GM23338 (cell line): ENCODE results near the gene ULK2. TPM values are rescaled to one million over a fixed set of nuclear protein-coding genes. Genes with fewer than 3 reads are reported as not detected.

Experiments
- ATAC-seq: fragments of 200-7000 bp; cut with Tn5 transposase; 3 replicates; pipeline ENCODE4 v1.9.1; 2020
- DNase-seq: peaks from one replicate; pipeline ENCODE4 v3.0.0-alpha.2; 2015; ENCODE audit warnings: low spot score
- H2AFZ ChIP-seq: fragments of 200-600 bp; sonication (generic); 2 replicates; pipeline ENCODE4 v1.8.0; 2016; ENCODE audit warnings: antibody characterized with exemption, mild to moderate bottlenecking, moderate library complexity
- H3F3A ChIP-seq: fragments of 200-600 bp; sonication (generic); replicated peaks from 2 replicates; pipeline ENCODE4 v1.8.0; 2017; ENCODE audit warnings: antibody characterized with exemption, mixed run types, low read depth
- H3K27ac ChIP-seq: fragments of 200-600 bp; sonication (generic); 2 replicates; pipeline ENCODE4 v1.6.1; 2016; ENCODE audit warnings: low read depth
- H3K27me3 ChIP-seq: fragments of 200-600 bp; sonication (generic); 2 replicates; pipeline ENCODE4 v1.8.0; 2016; ENCODE audit warnings: mild to moderate bottlenecking, mixed run types, moderate library complexity; ENCODE audit not compliant: insufficient read depth
- H3K36me3 ChIP-seq: fragments of 200-600 bp; sonication (generic); 2 replicates; pipeline ENCODE4 v1.8.0; 2016; ENCODE audit warnings: mild to moderate bottlenecking; ENCODE audit not compliant: insufficient read depth
- H3K4me1 ChIP-seq: fragments of 200-600 bp; sonication (generic); 2 replicates; pipeline ENCODE4 v1.8.0; 2016; ENCODE audit warnings: mild to moderate bottlenecking, moderate library complexity; ENCODE audit not compliant: insufficient read depth
- H3K4me2 ChIP-seq: fragments of 200-600 bp; sonication (generic); 2 replicates; pipeline ENCODE4 v1.7.1; 2017; ENCODE audit warnings: mixed run types
- H3K4me3 ChIP-seq: fragments of 200-600 bp; sonication (generic); 2 replicates; pipeline ENCODE4 v1.6.1; 2016; ENCODE audit warnings: mixed run types
- H3K79me2 ChIP-seq: fragments of 200-600 bp; sonication (generic); replicated peaks from 2 replicates; pipeline ENCODE4 v1.8.0; 2017; ENCODE audit warnings: mild to moderate bottlenecking; ENCODE audit not compliant: insufficient read depth
- H3K9me2 ChIP-seq: fragments of 200-600 bp; sonication (generic); 2 replicates; pipeline ENCODE4 v1.8.0; 2017; ENCODE audit not compliant: insufficient read depth
- H4K20me1 ChIP-seq: fragments of 200-600 bp; sonication (generic); replicated peaks from 2 replicates; pipeline ENCODE4 v1.8.0; 2017; ENCODE audit warnings: mild to moderate bottlenecking; ENCODE audit not compliant: insufficient read depth
- H3K27ac Mint-ChIP-seq: 2 replicates; pipeline ENCODE4 v1.8.0; 2020; ENCODE audit warnings: inconsistent platforms, mild to moderate bottlenecking, moderate library complexity, mixed read lengths
- H3K27me3 Mint-ChIP-seq: 3 replicates; pipeline ENCODE4 v1.8.0; 2022; ENCODE audit warnings: low read depth, mild to moderate bottlenecking, moderate library complexity, mixed read lengths, inconsistent platforms; ENCODE audit not compliant: insufficient read depth, poor library complexity
- H3K36me3 Mint-ChIP-seq: 3 replicates; pipeline ENCODE4 v1.8.0; 2021; ENCODE audit warnings: low read depth, mild to moderate bottlenecking, inconsistent platforms, moderate library complexity, mixed read lengths
- H3K4me1 Mint-ChIP-seq: 3 replicates; pipeline ENCODE4 v1.8.0; 2020; ENCODE audit warnings: mild to moderate bottlenecking, inconsistent platforms, mixed read lengths
- H3K4me3 Mint-ChIP-seq: 3 replicates; pipeline ENCODE4 v1.8.0; 2021; ENCODE audit warnings: moderate library complexity, mild to moderate bottlenecking, inconsistent platforms, mixed read lengths
- H3K9me3 Mint-ChIP-seq: 3 replicates; pipeline ENCODE4 v1.8.0; 2020; ENCODE audit warnings: moderate library complexity, mild to moderate bottlenecking, inconsistent platforms, mixed read lengths
- EZH2phosphoT487 ChIP-seq: fragments of 200-600 bp; sonication (generic); IDR thresholded peaks from one replicate; pipeline ENCODE4 v1.8.1; 2018; ENCODE audit warnings: antibody characterized with exemption; ENCODE audit not compliant: unreplicated experiment
- JUNB ChIP-seq: IDR thresholded peaks from one replicate; pipeline ENCODE4 v1.6.1; 2016; ENCODE audit warnings: antibody characterized with exemption; ENCODE audit not compliant: unreplicated experiment
- NANOG ChIP-seq: IDR thresholded peaks from 2 replicates; pipeline ENCODE4 v1.6.1; 2016; ENCODE audit warnings: antibody characterized with exemption, borderline replicate concordance
- STAT1 ChIP-seq: IDR thresholded peaks from one replicate; pipeline ENCODE4 v1.6.1; 2016; ENCODE audit warnings: antibody characterized with exemption; ENCODE audit not compliant: unreplicated experiment
- ZNF114 ChIP-seq: fragments of 250-450 bp; sonication (Bioruptor Pico); IDR thresholded peaks from 2 replicates; pipeline ENCODE4 v1.5.0; 2020; ENCODE audit warnings: mild to moderate bottlenecking, moderate library complexity
- polyA plus RNA-seq: library from polyadenylated mRNA; unstranded; fragments of >200 nt; fragmentation: Nextera tagmentation; extraction: Ambion mirVana; gene quantifications from 2 replicates; pipeline ENCODE4 v1.2.1, GENCODE V29; 2016
- total RNA-seq: library from RNA; depleted of rRNA; stranded (reverse); fragments of >200 nt; shearing (Covaris generic); gene quantifications from 2 replicates; pipeline ENCODE4 v1.2.3, GENCODE V29; 2014
- TF ChIP-seq, protein P1 (sequence below), 2 experiments: fragments of 200-600 bp in 1 of 2; sonication (generic) in 1 of 2; conservative IDR thresholded peaks; 2 replicates each; pipeline versions ENCODE4 v1.5.1 to v1.6.1; 2016 to 2017; ENCODE audit warnings: antibody characterized with exemption in 2 of 2, low read depth in 2 of 2, mild to moderate bottlenecking in 2 of 2, moderate library complexity in 1 of 2
- TF ChIP-seq, protein P2 (sequence below): IDR thresholded peaks from one replicate; pipeline ENCODE4 v1.6.1; 2018; ENCODE audit warnings: antibody characterized with exemption; ENCODE audit not compliant: unreplicated experiment
- TF ChIP-seq, protein P3 (sequence below): IDR thresholded peaks from 2 replicates; pipeline ENCODE4 v1.6.1; 2016; ENCODE audit warnings: antibody characterized with exemption
- TF ChIP-seq, protein P4 (sequence below): fragments of 250-450 bp; sonication (Bioruptor Pico); IDR thresholded peaks from 2 replicates; pipeline ENCODE4 v1.5.0; 2020; ENCODE audit warnings: mild to moderate bottlenecking, moderate library complexity

Gene ULK2
- total and polyA plus RNA-seq, 2 experiments from 2014 or later: 1.6 to 3.0 TPM

- no peaks in the 10 kb centered on the region for H3K27me3 ChIP-seq
- no peak overlapping the region for H3K27ac ChIP-seq
- H3K79me2 ChIP-seq: no peaks in the 10 kb centered on the region
- Mint-ChIP-seq H3K9me3 (no peaks in the 10 kb centered on the region), H3K27me3 (peaks cover 9% of the 10 kb centered on the region), H3K4me3 (no peak overlapping the region), H3K36me3 (no peaks in the 10 kb centered on the region), H3K27ac (no peak overlapping the region), H3K4me1 (no peaks in the 10 kb centered on the region; the same call in 2 of the 3 replicates)
- H3K36me3 ChIP-seq: no peaks in the 10 kb centered on the region
- no peaks in the 10 kb centered on the region for H3F3A ChIP-seq
- no peak for TF ChIP-seq JUNB
- TF ChIP-seq, protein P1, sequence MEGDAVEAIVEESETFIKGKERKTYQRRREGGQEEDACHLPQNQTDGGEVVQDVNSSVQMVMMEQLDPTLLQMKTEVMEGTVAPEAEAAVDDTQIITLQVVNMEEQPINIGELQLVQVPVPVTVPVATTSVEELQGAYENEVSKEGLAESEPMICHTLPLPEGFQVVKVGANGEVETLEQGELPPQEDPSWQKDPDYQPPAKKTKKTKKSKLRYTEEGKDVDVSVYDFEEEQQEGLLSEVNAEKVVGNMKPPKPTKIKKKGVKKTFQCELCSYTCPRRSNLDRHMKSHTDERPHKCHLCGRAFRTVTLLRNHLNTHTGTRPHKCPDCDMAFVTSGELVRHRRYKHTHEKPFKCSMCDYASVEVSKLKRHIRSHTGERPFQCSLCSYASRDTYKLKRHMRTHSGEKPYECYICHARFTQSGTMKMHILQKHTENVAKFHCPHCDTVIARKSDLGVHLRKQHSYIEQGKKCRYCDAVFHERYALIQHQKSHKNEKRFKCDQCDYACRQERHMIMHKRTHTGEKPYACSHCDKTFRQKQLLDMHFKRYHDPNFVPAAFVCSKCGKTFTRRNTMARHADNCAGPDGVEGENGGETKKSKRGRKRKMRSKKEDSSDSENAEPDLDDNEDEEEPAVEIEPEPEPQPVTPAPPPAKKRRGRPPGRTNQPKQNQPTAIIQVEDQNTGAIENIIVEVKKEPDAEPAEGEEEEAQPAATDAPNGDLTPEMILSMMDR (conservative IDR thresholded peaks at IDR 0.05; ENCODE audit: low read depth in 2 of 2): no peak
- TF ChIP-seq, protein P2, sequence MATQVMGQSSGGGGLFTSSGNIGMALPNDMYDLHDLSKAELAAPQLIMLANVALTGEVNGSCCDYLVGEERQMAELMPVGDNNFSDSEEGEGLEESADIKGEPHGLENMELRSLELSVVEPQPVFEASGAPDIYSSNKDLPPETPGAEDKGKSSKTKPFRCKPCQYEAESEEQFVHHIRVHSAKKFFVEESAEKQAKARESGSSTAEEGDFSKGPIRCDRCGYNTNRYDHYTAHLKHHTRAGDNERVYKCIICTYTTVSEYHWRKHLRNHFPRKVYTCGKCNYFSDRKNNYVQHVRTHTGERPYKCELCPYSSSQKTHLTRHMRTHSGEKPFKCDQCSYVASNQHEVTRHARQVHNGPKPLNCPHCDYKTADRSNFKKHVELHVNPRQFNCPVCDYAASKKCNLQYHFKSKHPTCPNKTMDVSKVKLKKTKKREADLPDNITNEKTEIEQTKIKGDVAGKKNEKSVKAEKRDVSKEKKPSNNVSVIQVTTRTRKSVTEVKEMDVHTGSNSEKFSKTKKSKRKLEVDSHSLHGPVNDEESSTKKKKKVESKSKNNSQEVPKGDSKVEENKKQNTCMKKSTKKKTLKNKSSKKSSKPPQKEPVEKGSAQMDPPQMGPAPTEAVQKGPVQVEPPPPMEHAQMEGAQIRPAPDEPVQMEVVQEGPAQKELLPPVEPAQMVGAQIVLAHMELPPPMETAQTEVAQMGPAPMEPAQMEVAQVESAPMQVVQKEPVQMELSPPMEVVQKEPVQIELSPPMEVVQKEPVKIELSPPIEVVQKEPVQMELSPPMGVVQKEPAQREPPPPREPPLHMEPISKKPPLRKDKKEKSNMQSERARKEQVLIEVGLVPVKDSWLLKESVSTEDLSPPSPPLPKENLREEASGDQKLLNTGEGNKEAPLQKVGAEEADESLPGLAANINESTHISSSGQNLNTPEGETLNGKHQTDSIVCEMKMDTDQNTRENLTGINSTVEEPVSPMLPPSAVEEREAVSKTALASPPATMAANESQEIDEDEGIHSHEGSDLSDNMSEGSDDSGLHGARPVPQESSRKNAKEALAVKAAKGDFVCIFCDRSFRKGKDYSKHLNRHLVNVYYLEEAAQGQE: no peak
- no peak for TF ChIP-seq STAT1
- TF ChIP-seq EZH2phosphoT487: no peak
- TF ChIP-seq, protein P3, sequence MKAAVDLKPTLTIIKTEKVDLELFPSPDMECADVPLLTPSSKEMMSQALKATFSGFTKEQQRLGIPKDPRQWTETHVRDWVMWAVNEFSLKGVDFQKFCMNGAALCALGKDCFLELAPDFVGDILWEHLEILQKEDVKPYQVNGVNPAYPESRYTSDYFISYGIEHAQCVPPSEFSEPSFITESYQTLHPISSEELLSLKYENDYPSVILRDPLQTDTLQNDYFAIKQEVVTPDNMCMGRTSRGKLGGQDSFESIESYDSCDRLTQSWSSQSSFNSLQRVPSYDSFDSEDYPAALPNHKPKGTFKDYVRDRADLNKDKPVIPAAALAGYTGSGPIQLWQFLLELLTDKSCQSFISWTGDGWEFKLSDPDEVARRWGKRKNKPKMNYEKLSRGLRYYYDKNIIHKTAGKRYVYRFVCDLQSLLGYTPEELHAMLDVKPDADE: no peak
- TF ChIP-seq ZNF114 (CRISPR knock-in tag): no peak
- DNase-seq (no peak), ATAC-seq (no peak)
- H3K4me1 ChIP-seq: no peaks in the 10 kb centered on the region
- no peak overlapping the region for H3K4me2 ChIP-seq
- no peak overlapping the region for H3K4me3 ChIP-seq
- H2AFZ ChIP-seq: no peak overlapping the region
- H4K20me1 ChIP-seq: no peaks in the 10 kb centered on the region
- H3K9me2 ChIP-seq: no peaks in the 10 kb centered on the region
Measured at GRCh38 chr17:19755821-19756510, 111.8 kb downstream of the ULK2 start.

- H3K27ac Mint-ChIP-seq: no peak overlapping the region
- H3K27me3 Mint-ChIP-seq: peaks cover 9% of the 10 kb centered on the region
- Histone ChIP-seq H3F3A (no peaks in the 10 kb centered on the region), H3K4me3 (no peak overlapping the region), H3K4me2 (no peak overlapping the region), H3K27me3 (no peaks in the 10 kb centered on the region), H3K36me3 (no peaks in the 10 kb centered on the region), H3K4me1 (no peaks in the 10 kb centered on the region), H3K79me2 (no peaks in the 10 kb centered on the region), H2AFZ (no peak overlapping the region), H4K20me1 (no peaks in the 10 kb centered on the region), H3K9me2 (no peaks in the 10 kb centered on the region), H3K27ac (no peak overlapping the region)
- H3K36me3 Mint-ChIP-seq: no peaks in the 10 kb centered on the region
- no peaks in the 10 kb centered on the region for H3K9me3 Mint-ChIP-seq
- DNase-seq (no peak), ATAC-seq (no peak)
- H3K4me1 Mint-ChIP-seq: no peaks in the 10 kb centered on the region; the same call in 2 of the 3 replicates
- no peak overlapping the region for H3K4me3 Mint-ChIP-seq
- TF ChIP-seq NANOG (no peak), ZNF114 (CRISPR knock-in tag) (no peak)
- TF ChIP-seq, protein P4, sequence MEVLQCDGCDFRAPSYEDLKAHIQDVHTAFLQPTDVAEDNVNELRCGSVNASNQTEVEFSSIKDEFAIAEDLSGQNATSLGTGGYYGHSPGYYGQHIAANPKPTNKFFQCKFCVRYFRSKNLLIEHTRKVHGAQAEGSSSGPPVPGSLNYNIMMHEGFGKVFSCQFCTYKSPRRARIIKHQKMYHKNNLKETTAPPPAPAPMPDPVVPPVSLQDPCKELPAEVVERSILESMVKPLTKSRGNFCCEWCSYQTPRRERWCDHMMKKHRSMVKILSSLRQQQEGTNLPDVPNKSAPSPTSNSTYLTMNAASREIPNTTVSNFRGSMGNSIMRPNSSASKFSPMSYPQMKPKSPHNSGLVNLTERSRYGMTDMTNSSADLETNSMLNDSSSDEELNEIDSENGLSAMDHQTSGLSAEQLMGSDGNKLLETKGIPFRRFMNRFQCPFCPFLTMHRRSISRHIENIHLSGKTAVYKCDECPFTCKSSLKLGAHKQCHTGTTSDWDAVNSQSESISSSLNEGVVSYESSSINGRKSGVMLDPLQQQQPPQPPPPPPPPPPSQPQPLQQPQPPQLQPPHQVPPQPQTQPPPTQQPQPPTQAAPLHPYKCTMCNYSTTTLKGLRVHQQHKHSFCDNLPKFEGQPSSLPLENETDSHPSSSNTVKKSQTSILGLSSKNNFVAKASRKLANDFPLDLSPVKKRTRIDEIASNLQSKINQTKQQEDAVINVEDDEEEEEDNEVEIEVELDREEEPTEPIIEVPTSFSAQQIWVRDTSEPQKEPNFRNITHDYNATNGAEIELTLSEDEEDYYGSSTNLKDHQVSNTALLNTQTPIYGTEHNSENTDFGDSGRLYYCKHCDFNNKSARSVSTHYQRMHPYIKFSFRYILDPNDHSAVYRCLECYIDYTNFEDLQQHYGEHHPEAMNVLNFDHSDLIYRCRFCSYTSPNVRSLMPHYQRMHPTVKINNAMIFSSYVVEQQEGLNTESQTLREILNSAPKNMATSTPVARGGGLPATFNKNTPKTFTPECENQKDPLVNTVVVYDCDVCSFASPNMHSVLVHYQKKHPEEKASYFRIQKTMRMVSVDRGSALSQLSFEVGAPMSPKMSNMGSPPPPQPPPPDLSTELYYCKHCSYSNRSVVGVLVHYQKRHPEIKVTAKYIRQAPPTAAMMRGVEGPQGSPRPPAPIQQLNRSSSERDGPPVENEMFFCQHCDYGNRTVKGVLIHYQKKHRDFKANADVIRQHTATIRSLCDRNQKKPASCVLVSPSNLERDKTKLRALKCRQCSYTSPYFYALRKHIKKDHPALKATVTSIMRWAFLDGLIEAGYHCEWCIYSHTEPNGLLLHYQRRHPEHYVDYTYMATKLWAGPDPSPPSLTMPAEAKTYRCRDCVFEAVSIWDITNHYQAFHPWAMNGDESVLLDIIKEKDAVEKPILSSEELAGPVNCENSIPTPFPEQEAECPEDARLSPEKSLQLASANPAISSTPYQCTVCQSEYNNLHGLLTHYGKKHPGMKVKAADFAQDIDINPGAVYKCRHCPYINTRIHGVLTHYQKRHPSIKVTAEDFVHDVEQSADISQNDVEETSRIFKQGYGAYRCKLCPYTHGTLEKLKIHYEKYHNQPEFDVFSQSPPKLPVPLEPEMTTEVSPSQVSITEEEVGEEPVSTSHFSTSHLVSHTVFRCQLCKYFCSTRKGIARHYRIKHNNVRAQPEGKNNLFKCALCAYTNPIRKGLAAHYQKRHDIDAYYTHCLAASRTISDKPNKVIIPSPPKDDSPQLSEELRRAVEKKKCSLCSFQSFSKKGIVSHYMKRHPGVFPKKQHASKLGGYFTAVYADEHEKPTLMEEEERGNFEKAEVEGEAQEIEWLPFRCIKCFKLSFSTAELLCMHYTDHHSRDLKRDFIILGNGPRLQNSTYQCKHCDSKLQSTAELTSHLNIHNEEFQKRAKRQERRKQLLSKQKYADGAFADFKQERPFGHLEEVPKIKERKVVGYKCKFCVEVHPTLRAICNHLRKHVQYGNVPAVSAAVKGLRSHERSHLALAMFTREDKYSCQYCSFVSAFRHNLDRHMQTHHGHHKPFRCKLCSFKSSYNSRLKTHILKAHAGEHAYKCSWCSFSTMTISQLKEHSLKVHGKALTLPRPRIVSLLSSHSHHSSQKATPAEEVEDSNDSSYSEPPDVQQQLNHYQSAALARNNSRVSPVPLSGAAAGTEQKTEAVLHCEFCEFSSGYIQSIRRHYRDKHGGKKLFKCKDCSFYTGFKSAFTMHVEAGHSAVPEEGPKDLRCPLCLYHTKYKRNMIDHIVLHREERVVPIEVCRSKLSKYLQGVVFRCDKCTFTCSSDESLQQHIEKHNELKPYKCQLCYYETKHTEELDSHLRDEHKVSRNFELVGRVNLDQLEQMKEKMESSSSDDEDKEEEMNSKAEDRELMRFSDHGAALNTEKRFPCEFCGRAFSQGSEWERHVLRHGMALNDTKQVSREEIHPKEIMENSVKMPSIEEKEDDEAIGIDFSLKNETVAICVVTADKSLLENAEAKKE (CRISPR knock-in tag): no peak
Measured at GRCh38 chr17:19755392-19755791, 112.3 kb downstream of the ULK2 start.
